ENCODE results near the gene CTNNBIP1.

The CTNNBIP1 gene

GRCh38 chr1:9845914-9846313 is 64.2 kb downstream of the CTNNBIP1 start:
- Histone ChIP-seq H3K4me1 (ENCODE audit: control insufficient read depth, insufficient read depth, low read length) (peaks cover 16% of the 10 kb centered on the region), H3K4me3 (ENCODE audit: low read length) (no peak overlapping the region), H3K9ac (ENCODE audit: low read length) (no peak overlapping the region), H3K9me3 (ENCODE audit: control insufficient read depth, low read length) (no peaks in the 10 kb centered on the region), H3K27me3 (ENCODE audit: control insufficient read depth, insufficient read depth, low read length) (no peaks in the 10 kb centered on the region), H3K36me3 (ENCODE audit: control insufficient read depth, insufficient read depth, low read length) (no peaks in the 10 kb centered on the region)

GRCh38 chr1:9844756-9845155 is 65.3 kb downstream of the CTNNBIP1 start:
- H3K27me3 ChIP-seq (ENCODE audit: control insufficient read depth, insufficient read depth, low read length), result no peaks in the 10 kb centered on the region
- no peaks in the 10 kb centered on the region for H3K36me3 ChIP-seq (ENCODE audit: control insufficient read depth, insufficient read depth, low read length)
- H3K4me1 ChIP-seq (ENCODE audit: control insufficient read depth, insufficient read depth, low read length), result peaks cover 16% of the 10 kb centered on the region
- H3K9ac ChIP-seq (ENCODE audit: low read length), result no peak overlapping the region
- H3K9me3 ChIP-seq (ENCODE audit: control insufficient read depth, low read length), result no peaks in the 10 kb centered on the region
- no peak overlapping the region for H3K4me3 ChIP-seq (ENCODE audit: low read length)

GRCh38 chr1:9844106-9844505 is 66.0 kb downstream of the CTNNBIP1 start:
- Histone ChIP-seq H3K27me3 (ENCODE audit: control insufficient read depth, insufficient read depth, low read length) (no peaks in the 10 kb centered on the region), H3K4me1 (ENCODE audit: control insufficient read depth, insufficient read depth, low read length) (peaks cover 21% of the 10 kb centered on the region), H3K9me3 (ENCODE audit: control insufficient read depth, low read length) (no peaks in the 10 kb centered on the region), H3K9ac (ENCODE audit: low read length) (no peak overlapping the region), H3K4me3 (ENCODE audit: low read length) (no peak overlapping the region), H3K36me3 (ENCODE audit: control insufficient read depth, insufficient read depth, low read length) (no peaks in the 10 kb centered on the region)

GRCh38 chr1:9843576-9843945 is 66.5 kb downstream of the CTNNBIP1 start:
- H3K9ac ChIP-seq (ENCODE audit: low read length), result no peak overlapping the region
- no peaks in the 10 kb centered on the region for H3K27me3 ChIP-seq (ENCODE audit: control insufficient read depth, insufficient read depth, low read length)

GRCh38 chr1:9842781-9843575 is 67.1 kb downstream of the CTNNBIP1 start:
- peaks cover 21% of the 10 kb centered on the region for H3K4me1 ChIP-seq (ENCODE audit: control insufficient read depth, insufficient read depth, low read length)
- no peak overlapping the region for H3K9ac ChIP-seq (ENCODE audit: low read length)
- H3K9me3 ChIP-seq (ENCODE audit: control insufficient read depth, low read length), result no peaks in the 10 kb centered on the region
- H3K4me3 ChIP-seq (ENCODE audit: low read length), result no peak overlapping the region
- no peaks in the 10 kb centered on the region for H3K36me3 ChIP-seq (ENCODE audit: control insufficient read depth, insufficient read depth, low read length)
- no peaks in the 10 kb centered on the region for H3K27me3 ChIP-seq (ENCODE audit: control insufficient read depth, insufficient read depth, low read length)

More at GRCh38 chr1:9843576-9843945, 66.5 kb downstream of the CTNNBIP1 start:
- Histone ChIP-seq H3K4me1 (ENCODE audit: control insufficient read depth, insufficient read depth, low read length) (peaks cover 21% of the 10 kb centered on the region), H3K36me3 (ENCODE audit: control insufficient read depth, insufficient read depth, low read length) (no peaks in the 10 kb centered on the region), H3K4me3 (ENCODE audit: low read length) (no peak overlapping the region), H3K9me3 (ENCODE audit: control insufficient read depth, low read length) (no peaks in the 10 kb centered on the region)

- Histone ChIP-seq H3K27me3 (ENCODE audit: control insufficient read depth, insufficient read depth, low read length) (no peaks in the 10 kb centered on the region), H3K36me3 (ENCODE audit: control insufficient read depth, insufficient read depth, low read length) (no peaks in the 10 kb centered on the region), H3K4me1 (ENCODE audit: control insufficient read depth, insufficient read depth, low read length) (peaks cover 21% of the 10 kb centered on the region), H3K4me3 (ENCODE audit: low read length) (no peak overlapping the region), H3K9me3 (ENCODE audit: control insufficient read depth, low read length) (no peaks in the 10 kb centered on the region), H3K9ac (ENCODE audit: low read length) (no peak overlapping the region)
Observed at GRCh38 chr1:9842073-9842711, 67.9 kb downstream of the CTNNBIP1 start.

GRCh38 chr1:9841460-9841859 is 68.6 kb downstream of the CTNNBIP1 start:
- H3K4me3 ChIP-seq (ENCODE audit: low read length), result no peak overlapping the region
- no peaks in the 10 kb centered on the region for H3K36me3 ChIP-seq (ENCODE audit: control insufficient read depth, insufficient read depth, low read length)
- H3K4me1 ChIP-seq (ENCODE audit: control insufficient read depth, insufficient read depth, low read length), result peaks cover 21% of the 10 kb centered on the region
- no peaks in the 10 kb centered on the region for H3K9me3 ChIP-seq (ENCODE audit: control insufficient read depth, low read length)
- no peaks in the 10 kb centered on the region for H3K27me3 ChIP-seq (ENCODE audit: control insufficient read depth, insufficient read depth, low read length)
- H3K9ac ChIP-seq (ENCODE audit: low read length), result no peak overlapping the region

- no peaks in the 10 kb centered on the region for H3K9me3 ChIP-seq (ENCODE audit: control insufficient read depth, low read length)
- H3K27me3 ChIP-seq (ENCODE audit: control insufficient read depth, insufficient read depth, low read length), result no peaks in the 10 kb centered on the region
- no peak overlapping the region for H3K4me3 ChIP-seq (ENCODE audit: low read length)
- H3K36me3 ChIP-seq (ENCODE audit: control insufficient read depth, insufficient read depth, low read length), result no peaks in the 10 kb centered on the region
- H3K9ac ChIP-seq (ENCODE audit: low read length), result no peak overlapping the region
- H3K4me1 ChIP-seq (ENCODE audit: control insufficient read depth, insufficient read depth, low read length), result peaks cover 28% of the 10 kb centered on the region
Observed at GRCh38 chr1:9840176-9840575, 69.9 kb downstream of the CTNNBIP1 start.

GRCh38 chr1:9838946-9839345 is 71.1 kb downstream of the CTNNBIP1 start:
- H3K9ac ChIP-seq (ENCODE audit: low read length), result no peak overlapping the region
- no peak overlapping the region for H3K4me3 ChIP-seq (ENCODE audit: low read length)
- no peaks in the 10 kb centered on the region for H3K9me3 ChIP-seq (ENCODE audit: control insufficient read depth, low read length)
- H3K27me3 ChIP-seq (ENCODE audit: control insufficient read depth, insufficient read depth, low read length), result no peaks in the 10 kb centered on the region
- H3K36me3 ChIP-seq (ENCODE audit: control insufficient read depth, insufficient read depth, low read length), result no peaks in the 10 kb centered on the region
- peaks cover 26% of the 10 kb centered on the region for H3K4me1 ChIP-seq (ENCODE audit: control insufficient read depth, insufficient read depth, low read length)

GRCh38 chr1:9836632-9836960 is 73.5 kb downstream of the CTNNBIP1 start:
- Histone ChIP-seq H3K9me3 (ENCODE audit: control insufficient read depth, low read length) (no peaks in the 10 kb centered on the region), H3K36me3 (ENCODE audit: control insufficient read depth, insufficient read depth, low read length) (no peaks in the 10 kb centered on the region), H3K4me1 (ENCODE audit: control insufficient read depth, insufficient read depth, low read length) (peaks cover 13% of the 10 kb centered on the region), H3K9ac (ENCODE audit: low read length) (no peak overlapping the region), H3K27me3 (ENCODE audit: control insufficient read depth, insufficient read depth, low read length) (no peaks in the 10 kb centered on the region), H3K4me3 (ENCODE audit: low read length) (no peak overlapping the region)

- no peak overlapping the region for H3K4me3 ChIP-seq (ENCODE audit: low read length)
- H3K9me3 ChIP-seq (ENCODE audit: control insufficient read depth, low read length), result no peaks in the 10 kb centered on the region
- H3K9ac ChIP-seq (ENCODE audit: low read length), result no peak overlapping the region
- peaks cover 13% of the 10 kb centered on the region for H3K4me1 ChIP-seq (ENCODE audit: control insufficient read depth, insufficient read depth, low read length)
- H3K36me3 ChIP-seq (ENCODE audit: control insufficient read depth, insufficient read depth, low read length), result no peaks in the 10 kb centered on the region
- H3K27me3 ChIP-seq (ENCODE audit: control insufficient read depth, insufficient read depth, low read length), result no peaks in the 10 kb centered on the region
Observed at GRCh38 chr1:9835758-9836631, 74.1 kb downstream of the CTNNBIP1 start.

GRCh38 chr1:9835404-9835757 is 74.7 kb downstream of the CTNNBIP1 start:
- no peaks in the 10 kb centered on the region for H3K9me3 ChIP-seq (ENCODE audit: control insufficient read depth, low read length)
- no peaks in the 10 kb centered on the region for H3K36me3 ChIP-seq (ENCODE audit: control insufficient read depth, insufficient read depth, low read length)
- peaks cover 13% of the 10 kb centered on the region for H3K4me1 ChIP-seq (ENCODE audit: control insufficient read depth, insufficient read depth, low read length)
- no peak overlapping the region for H3K4me3 ChIP-seq (ENCODE audit: low read length)
- no peak overlapping the region for H3K9ac ChIP-seq (ENCODE audit: low read length)
- H3K27me3 ChIP-seq (ENCODE audit: control insufficient read depth, insufficient read depth, low read length), result no peaks in the 10 kb centered on the region

Measured in mucosa of stomach (tissue), 1 donor.